PC-3 (cell line): ENCODE results near the gene FAM181B.

Source experiments
- CTCF ChIP-seq: fragments of 300-600 bp; sonication (generic); conservative IDR thresholded peaks from 2 replicates; pipeline ENCODE4 v1.5.1; 2017; ENCODE audit warnings: antibody characterized with exemption, low read depth, mild to moderate bottlenecking, low read length
- EZH2 ChIP-seq: fragments of 300-600 bp; sonication (generic); IDR thresholded peaks from one replicate; pipeline ENCODE4 v1.6.1; 2017; ENCODE audit warnings: antibody characterized with exemption, mild to moderate bottlenecking, low read length; ENCODE audit not compliant: unreplicated experiment

DNA sequence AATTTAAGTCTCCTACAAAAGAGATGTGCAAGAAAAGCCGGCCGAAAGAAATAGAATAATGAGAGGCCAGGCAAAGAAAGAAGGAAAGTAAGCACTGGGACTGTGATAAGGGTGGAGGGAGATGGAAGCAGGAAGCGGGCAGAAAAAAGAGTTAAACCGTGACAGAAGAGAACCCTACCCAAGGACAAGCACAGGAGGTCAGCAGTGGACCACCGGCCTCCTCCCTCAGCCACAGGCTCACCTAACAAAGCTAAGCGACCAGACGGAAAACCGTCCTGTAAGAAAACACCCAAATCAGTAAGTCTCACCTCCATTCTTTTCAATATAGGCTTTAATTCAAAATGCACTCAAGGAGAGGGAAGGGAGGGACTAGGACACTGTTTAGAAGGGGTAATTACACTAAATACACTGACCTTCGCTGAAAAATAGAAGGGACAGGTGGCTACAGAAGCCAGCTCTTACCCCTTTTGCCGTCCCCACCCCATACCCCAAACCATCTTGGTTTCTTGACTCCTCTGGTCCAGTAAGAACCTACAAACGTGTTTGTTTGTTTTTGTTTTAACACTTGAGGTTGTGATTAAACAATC, 1.9 kb downstream of the FAM181B start:
- TF ChIP-seq CTCF (no peak), EZH2 (no peak)
